Tibial nerve (tissue), 3 donors: ENCODE results near the gene C1orf159.

ENCODE experiments used
- CTCF ChIP-seq, 5 experiments: fragments of 200-600 bp in 3 of 5; fragments of 450-650 bp in 2 of 5; sonication (generic) in 3 of 5; IDR thresholded peaks; one replicate each; pipeline ENCODE4 v1.5.1; 2016 to 2019; ENCODE audit warnings: antibody characterized with exemption in 5 of 5, mild to moderate bottlenecking in 3 of 5, moderate library complexity in 2 of 5
- POLR2A ChIP-seq, 2 donors: fragments of 450-650 bp; IDR thresholded peaks; one replicate each; pipeline ENCODE4 v1.6.1; 2017; ENCODE audit warnings: antibody characterized with exemption in 2 of 2, mild to moderate bottlenecking in 2 of 2, moderate library complexity in 2 of 2

GRCh38 chr1:1112237-1112985, 3.5 kb downstream of the C1orf159 start:
- no peak for TF ChIP-seq CTCF (IDR thresholded peaks at IDR 0.05)
- TF ChIP-seq POLR2A (IDR thresholded peaks at IDR 0.05): no peak
